ENCODE results near the gene KAZN.

The KAZN gene

GRCh38 chr1:15011160-15011559, 412.7 kb downstream of the KAZN start:
- no peak for DNase-seq (ENCODE audit: low spot score)

- no peak for DNase-seq (ENCODE audit: low spot score)
Observed at GRCh38 chr1:15011661-15012060, 413.2 kb downstream of the KAZN start.

GRCh38 chr1:15012822-15013221, 414.3 kb downstream of the KAZN start:
- DNase-seq (ENCODE audit: low spot score), result no peak

GRCh38 chr1:15013767-15014166, 415.3 kb downstream of the KAZN start:
- no peak for DNase-seq (ENCODE audit: low spot score)

GRCh38 chr1:15014516-15014915, 416.0 kb downstream of the KAZN start:
- no peak for DNase-seq (ENCODE audit: low spot score)

- DNase-seq (ENCODE audit: low spot score), result no peak
Observed at GRCh38 chr1:15016001-15016400, 417.5 kb downstream of the KAZN start.

GRCh38 chr1:15016526-15016925, 418.0 kb downstream of the KAZN start:
- no peak for DNase-seq (ENCODE audit: low spot score)

GRCh38 chr1:15017120-15017519, 418.6 kb downstream of the KAZN start:
- no peak for DNase-seq (ENCODE audit: low spot score)

GRCh38 chr1:15018767-15019166, 420.3 kb downstream of the KAZN start:
- no peak for DNase-seq (ENCODE audit: low spot score)

- no peak for DNase-seq (ENCODE audit: low spot score)
Observed at GRCh38 chr1:15020943-15021745, 422.7 kb downstream of the KAZN start.

GRCh38 chr1:15022048-15022447, 423.6 kb downstream of the KAZN start:
- no peak for DNase-seq (ENCODE audit: low spot score)

GRCh38 chr1:15023205-15023604, 424.7 kb downstream of the KAZN start:
- DNase-seq (ENCODE audit: low spot score), result no peak

- no peak for DNase-seq (ENCODE audit: low spot score)
Observed at GRCh38 chr1:15023976-15024375, 425.5 kb downstream of the KAZN start.

- DNase-seq (ENCODE audit: low spot score), result no peak
Observed at GRCh38 chr1:15026117-15026489, 427.6 kb downstream of the KAZN start.

- peak; percentile 37 for DNase-seq (ENCODE audit: low spot score)
Observed at GRCh38 chr1:15027515-15027986, 429.1 kb downstream of the KAZN start.

GRCh38 chr1:15028102-15028501, 429.6 kb downstream of the KAZN start:
- DNase-seq (ENCODE audit: low spot score), result no peak

- DNase-seq (ENCODE audit: low spot score), result no peak
Observed at GRCh38 chr1:15028616-15029015, 430.1 kb downstream of the KAZN start.

- DNase-seq (ENCODE audit: low spot score), result no peak
Observed at GRCh38 chr1:15029036-15029435, 430.6 kb downstream of the KAZN start.

- DNase-seq (ENCODE audit: low spot score), result no peak
Observed at GRCh38 chr1:15029786-15030185, 431.3 kb downstream of the KAZN start.

GRCh38 chr1:15031251-15031933, 432.9 kb downstream of the KAZN start:
- no peak for DNase-seq (ENCODE audit: low spot score)

GRCh38 chr1:15033264-15033663, 434.8 kb downstream of the KAZN start:
- DNase-seq (ENCODE audit: low spot score), result no peak

GRCh38 chr1:15034656-15035055, 436.2 kb downstream of the KAZN start:
- DNase-seq (ENCODE audit: low spot score), result no peak

- DNase-seq (ENCODE audit: low spot score), result no peak
Observed at GRCh38 chr1:15035236-15035635, 436.8 kb downstream of the KAZN start.

GRCh38 chr1:15036101-15036500, 437.6 kb downstream of the KAZN start:
- no peak for DNase-seq (ENCODE audit: low spot score)
